Measurements from ENCODE around the gene ST6GAL1.

DNA sequence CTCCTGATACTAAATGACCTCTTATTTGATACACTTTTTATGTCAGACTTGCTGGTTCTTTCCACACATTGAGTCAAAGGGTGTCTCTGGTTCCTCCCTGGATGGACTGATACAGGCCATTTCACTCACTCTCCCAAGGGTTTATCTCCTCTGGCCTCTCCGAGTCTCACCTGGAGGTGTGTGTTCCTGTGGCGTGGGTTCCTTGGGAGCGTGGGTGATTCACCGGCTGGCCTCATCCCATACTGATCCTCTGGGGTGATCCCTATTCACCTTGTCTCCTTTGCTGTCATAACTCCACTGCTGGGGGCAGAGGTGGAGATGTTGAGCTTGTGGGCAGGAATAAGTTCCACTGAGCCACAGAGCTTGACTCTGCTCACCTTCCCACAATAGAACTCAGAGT is 61.1 kb downstream of the ST6GAL1 start:
- TF ChIP-seq, protein P1, sequence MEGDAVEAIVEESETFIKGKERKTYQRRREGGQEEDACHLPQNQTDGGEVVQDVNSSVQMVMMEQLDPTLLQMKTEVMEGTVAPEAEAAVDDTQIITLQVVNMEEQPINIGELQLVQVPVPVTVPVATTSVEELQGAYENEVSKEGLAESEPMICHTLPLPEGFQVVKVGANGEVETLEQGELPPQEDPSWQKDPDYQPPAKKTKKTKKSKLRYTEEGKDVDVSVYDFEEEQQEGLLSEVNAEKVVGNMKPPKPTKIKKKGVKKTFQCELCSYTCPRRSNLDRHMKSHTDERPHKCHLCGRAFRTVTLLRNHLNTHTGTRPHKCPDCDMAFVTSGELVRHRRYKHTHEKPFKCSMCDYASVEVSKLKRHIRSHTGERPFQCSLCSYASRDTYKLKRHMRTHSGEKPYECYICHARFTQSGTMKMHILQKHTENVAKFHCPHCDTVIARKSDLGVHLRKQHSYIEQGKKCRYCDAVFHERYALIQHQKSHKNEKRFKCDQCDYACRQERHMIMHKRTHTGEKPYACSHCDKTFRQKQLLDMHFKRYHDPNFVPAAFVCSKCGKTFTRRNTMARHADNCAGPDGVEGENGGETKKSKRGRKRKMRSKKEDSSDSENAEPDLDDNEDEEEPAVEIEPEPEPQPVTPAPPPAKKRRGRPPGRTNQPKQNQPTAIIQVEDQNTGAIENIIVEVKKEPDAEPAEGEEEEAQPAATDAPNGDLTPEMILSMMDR (IDR thresholded peaks at IDR 0.05), result no peak
- no peak for TF ChIP-seq ZFX (IDR thresholded peaks at IDR 0.05; ENCODE audit: borderline replicate concordance)
